NCI-H524 treated with DMSO at 0.1 percent for 48 hours (cell line): ENCODE results near the gene DNAJB13.
"Not testable (repeated sequence)": the region's sequence is repeated elsewhere in the genome, so short reads cannot be mapped to it uniquely, and the experiment has no call there.

ENCODE experiments used
- DNase-seq: peaks from one replicate; lab custom pipeline; 2025; lab: John Stamatoyannopoulos, UW

Gene DNAJB13

DNA sequence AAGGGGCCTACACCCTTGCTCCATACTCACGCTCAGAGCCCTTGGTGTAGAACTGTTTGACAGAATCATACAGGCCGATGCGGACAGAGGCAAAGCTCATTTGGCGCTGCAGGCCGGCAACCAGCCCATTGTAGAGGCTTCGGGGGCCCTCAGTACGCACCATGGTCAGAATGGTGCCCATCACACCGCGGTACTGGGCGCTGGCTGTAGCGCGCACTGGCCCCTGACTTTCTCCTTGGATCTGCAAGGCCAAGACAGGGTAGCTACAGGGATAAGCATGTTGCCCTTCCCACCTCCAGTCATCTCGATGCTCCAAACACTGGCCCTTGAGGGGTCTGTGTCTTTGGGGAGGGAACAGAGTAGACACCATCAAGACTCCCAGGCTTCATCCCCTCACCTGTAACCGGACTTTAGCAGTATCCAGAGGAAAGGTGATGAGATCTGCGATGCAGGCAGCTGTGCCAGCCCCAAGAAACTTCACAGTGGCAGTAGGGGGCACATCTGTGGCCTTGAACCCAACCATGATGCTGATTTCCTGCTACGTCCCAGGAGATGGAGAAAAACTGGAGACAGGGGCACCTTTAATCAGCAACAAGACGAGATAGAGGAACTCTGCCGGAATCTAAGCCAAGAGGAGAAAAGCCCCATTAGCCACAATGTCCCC is 27.2 kb downstream of the DNAJB13 start:
- no peak for DNase-seq

- DNase-seq, result no peak
These were observed 27.8 kb downstream of the DNAJB13 start for GRCh38 chr11:73978576-73979086.

GRCh38 chr11:73980001-73980961 is 29.5 kb downstream of the DNAJB13 start:
- DNase-seq, result no peak

GRCh38 chr11:73981051-73981805 is 30.4 kb downstream of the DNAJB13 start:
- DNase-seq, result no peak

GRCh38 chr11:73982595-73982989 is 31.8 kb downstream of the DNAJB13 start, which contains the start of gene UCP2:
Gene UCP2, minus strand, starts transcription at chr11:73982843. Its CDS starts 4,465 bp downstream, at chr11:73978378.
- peak; percentile 35 for DNase-seq

- DNase-seq, result peak; percentile 82
These were observed 32.3 kb downstream of the DNAJB13 start for GRCh38 chr11:73982990-73983740.

DNA sequence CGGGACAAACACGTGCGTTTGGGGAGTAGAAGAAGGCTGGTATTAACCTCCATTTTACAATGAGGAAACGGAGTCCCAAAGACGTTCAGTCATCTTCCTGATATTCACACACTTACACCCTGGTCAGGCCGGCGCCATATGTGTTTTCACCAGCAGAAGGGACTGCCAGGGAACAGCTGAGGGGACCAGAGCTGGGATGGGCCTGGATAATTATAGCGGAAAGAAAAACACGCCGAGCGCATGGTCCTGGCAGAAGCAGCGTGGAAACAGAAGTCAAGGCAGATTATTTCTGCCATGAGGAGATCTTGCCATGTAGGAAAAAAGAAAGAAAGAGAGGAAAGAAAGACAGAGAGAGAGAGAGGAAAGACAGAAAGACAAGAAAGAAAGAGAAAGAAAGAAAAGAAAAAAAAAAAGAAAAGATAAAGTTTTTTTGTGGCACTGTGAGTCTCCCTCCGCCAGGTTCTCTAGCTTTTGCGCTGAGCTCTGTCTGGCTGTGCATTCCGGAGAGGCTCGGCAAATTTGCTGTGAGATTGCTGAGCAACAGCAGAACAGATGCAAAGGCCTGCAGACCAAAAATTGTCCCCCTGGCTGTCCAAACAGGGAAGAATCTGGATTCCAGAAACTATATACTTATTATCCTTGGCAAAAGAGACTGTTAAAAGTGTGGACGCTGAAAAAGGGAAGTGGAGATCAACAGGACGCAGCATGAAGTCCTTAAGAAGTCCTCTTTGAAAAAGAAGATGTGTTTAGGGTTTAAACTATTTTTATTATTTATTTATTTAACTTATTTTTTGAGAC is 33.1 kb downstream of the DNAJB13 start:
- DNase-seq, result no peak

DNA sequence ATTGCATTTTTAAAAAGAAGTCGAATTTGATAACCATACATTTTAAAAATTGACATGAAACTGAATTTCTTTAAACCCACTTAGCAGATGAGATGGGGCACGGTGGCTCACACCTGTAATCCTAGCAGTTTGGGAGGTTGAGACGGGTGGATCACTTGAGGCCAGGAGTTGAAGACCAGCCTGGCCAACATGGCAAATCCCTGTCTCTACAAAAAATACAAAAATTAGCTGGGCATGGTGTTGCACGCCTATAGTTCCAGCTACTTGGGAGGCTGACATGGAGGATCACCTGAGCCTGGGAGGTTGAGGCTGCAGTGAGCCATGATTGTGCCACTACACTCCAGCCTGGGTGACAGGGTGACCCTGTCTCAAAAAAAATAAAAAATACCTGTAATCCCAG is 34.8 kb downstream of the DNAJB13 start:
- DNase-seq, result not testable (repeated sequence)

DNA sequence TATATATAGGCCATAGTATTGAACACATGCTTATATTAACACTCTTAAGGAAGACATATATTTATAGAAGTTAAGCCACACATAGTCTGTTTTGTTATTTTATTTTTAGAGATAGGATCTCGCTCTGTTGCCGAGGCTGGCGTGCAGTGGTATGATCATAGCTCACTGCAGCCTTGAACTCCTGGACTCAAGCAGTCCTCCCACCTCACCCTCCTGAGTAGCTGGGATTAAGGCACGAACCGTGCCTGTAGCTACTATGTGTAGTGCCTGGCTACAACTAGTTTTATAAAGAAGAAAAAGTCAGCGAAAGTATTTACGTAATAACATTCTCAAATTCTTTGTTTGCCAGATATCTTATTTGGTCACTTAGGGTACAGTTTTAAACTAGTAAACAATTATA is 37.4 kb downstream of the DNAJB13 start:
- no peak for DNase-seq

GRCh38 chr11:73989156-73989555 is 38.3 kb downstream of the DNAJB13 start:
- DNase-seq, result no peak

DNA sequence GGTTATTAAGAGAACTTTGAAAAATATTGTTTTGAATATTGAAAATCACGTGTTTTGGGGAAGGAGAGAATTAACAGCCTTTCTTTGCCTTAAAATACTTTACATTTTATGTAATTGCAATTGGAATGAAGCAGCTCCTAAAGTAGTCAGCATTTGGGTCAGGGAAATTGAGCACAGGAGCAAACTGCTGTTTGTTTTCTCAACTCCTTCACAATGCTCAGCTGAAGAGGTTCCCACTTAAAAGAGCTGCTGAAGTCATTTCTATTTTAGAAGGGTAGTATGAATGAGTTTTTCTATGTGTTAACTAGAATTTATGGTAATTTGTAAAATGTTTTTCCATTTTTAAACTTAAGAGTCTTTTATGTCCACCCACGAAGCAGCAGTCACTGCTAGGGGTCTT is 39.9 kb downstream of the DNAJB13 start:
- no peak for DNase-seq

GRCh38 chr11:73991471-73992006 is 40.7 kb downstream of the DNAJB13 start:
- no peak for DNase-seq

DNA sequence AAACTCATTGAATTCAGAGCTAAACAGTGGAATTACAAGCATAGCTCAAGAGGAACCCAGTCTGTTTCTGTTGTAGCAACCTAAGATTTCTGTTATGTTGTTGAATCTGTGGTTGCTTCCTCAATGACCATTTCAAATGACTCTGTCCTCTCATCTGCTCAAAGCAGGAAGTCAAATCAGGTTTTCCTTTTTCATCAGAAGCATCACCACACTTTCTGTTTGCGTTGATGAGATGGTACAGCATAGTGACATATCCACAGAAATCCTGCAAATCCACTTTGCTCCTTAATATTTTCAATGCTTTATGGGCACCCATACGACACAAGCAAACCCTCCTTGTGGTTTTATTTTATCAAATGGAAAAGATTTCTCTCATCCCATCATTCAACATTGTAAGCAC is 44.4 kb downstream of the DNAJB13 start:
- no peak for DNase-seq

- DNase-seq, result no peak
These were observed 44.9 kb downstream of the DNAJB13 start for GRCh38 chr11:73995731-73996130.

GRCh38 chr11:73996161-73996747 is 45.4 kb downstream of the DNAJB13 start:
- no peak for DNase-seq

DNA sequence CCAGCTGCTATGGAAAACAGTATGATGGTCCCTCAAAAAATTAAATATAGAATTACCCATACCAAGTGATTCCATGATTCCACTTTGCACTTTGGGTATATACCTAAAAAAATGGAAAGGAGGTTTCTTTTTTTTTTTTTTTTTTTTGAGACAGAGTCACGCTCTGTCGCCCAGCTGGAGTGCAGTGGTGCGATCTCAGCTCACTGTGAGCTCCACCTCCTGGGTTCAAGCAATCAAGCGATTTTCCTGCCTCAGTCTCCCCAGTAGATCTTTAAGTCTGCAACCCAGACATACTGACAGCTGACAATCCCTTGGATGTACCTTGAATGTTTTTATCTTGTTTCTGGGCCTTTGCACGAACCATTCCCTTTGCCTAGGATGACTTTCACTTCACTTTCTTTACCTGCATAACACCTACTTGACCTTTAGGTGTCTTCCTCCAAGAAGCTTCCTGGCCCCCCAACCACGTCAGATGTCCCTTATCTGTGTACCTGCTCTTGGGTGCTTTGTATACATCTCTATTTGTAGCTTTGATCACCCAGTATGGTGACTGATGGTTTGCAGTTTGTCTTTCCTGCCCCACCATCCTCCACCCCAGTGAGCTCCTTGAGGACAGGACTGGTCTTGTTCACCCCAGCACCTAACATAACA is 46.4 kb downstream of the DNAJB13 start:
- DNase-seq, result no peak

- DNase-seq, result no peak
These were observed 48.2 kb downstream of the DNAJB13 start for GRCh38 chr11:73998846-73999575.

DNA sequence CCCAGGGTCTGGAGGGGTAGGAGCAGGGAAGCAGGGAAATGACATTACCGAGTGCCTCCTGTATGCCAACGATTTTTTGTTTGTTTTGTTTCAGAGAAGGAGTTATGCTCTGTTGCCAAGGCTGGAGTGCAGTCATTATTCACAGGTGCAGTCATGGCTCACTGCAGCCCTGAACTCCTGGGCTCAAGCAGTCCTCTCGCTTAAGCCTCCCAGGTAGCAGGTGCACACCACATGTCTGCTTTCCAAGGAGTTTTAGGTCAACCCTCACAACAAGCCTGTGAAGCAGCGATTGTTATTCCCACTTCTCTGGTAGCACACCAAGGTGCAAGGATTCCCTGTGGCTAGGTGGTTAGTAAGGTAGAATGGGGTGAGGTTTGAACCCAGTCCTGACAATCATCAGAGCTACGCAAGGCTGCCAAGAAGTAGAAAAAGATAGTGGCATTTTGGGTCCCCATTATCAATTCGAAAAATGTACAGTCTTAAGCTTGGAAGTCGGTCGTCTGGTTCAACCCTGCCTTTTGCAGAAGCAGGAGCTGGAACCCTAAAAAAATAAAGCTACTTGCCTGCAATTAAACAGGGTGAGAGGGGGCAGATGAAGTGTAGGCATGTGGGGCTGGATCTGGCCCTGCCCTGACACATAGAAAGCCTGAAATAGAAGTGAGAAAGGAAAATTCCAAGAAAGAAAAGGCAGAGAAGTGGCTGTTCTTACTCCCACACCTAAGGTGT is 48.9 kb downstream of the DNAJB13 start:
- no peak for DNase-seq
